Measurements from ENCODE around the gene HPD. TPM values are rescaled to one million over a fixed set of nuclear protein-coding genes. Genes with fewer than 3 reads are reported as not detected.
A peak's percentile ranks its signal among the peaks of the same experiment; 100 is the strongest.

The HPD gene
- total RNA-seq, 1 experiment from 2014 or later = not detected

DNA sequence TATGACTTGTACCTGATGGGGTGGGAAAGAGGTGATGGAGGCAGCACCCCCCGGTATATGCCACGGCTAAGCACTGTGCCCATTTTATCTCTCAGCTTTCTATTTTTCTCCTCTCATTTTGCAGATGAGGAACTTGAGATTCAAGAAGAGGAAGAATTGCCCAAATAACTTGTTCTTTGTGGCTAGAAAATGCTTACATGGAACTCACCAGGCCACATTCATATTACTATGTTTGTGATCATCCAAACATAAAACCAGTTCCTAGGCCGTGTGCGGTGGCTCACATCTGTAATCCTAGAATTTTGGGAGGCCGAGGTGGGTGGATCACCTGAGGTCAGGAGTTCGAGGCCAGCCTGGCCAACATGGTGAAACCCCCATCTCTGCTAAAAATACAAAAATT lies 15.4 kb upstream of the HPD start:
- Histone ChIP-seq H3K9me2 (replicated peaks; ENCODE audit: low read length) (no peaks in the 10 kb centered on the region), H3K27me3 (ENCODE audit: low read length) (no peaks in the 10 kb centered on the region), H3F3A (ENCODE audit: low read length, unreplicated experiment) (no peaks in the 10 kb centered on the region), H3K27ac (ENCODE audit: low read length) (no peak overlapping the region), H2AFZ (ENCODE audit: low read length) (no peak overlapping the region), H3K79me2 (ENCODE audit: low read length) (no peaks in the 10 kb centered on the region), H3K4me3 (ENCODE audit: low read length) (no peak overlapping the region), H3K9me3 (ENCODE audit: low read length) (no peaks in the 10 kb centered on the region), H3K4me2 (ENCODE audit: low read length) (no peak overlapping the region), H3K36me3 (ENCODE audit: low read depth, low read length) (no peaks in the 10 kb centered on the region), H3K4me1 (ENCODE audit: insufficient read depth, low read length) (peaks cover 6% of the 10 kb centered on the region; the same call in 1 of the 2 replicates), H4K20me1 (ENCODE audit: low read length) (no peaks in the 10 kb centered on the region), H3K9ac (ENCODE audit: low read length) (no peak overlapping the region)
- ChIA-PET CTCF (no interaction called here), POLR2A (ENCODE audit: unreplicated experiment) (no interaction called here)
- BruUV-seq (replicated peaks) = no TSS peak
- intact Hi-C loops (cut with micrococcal nuclease) = no loop called here
- DNase-seq (no peak), ATAC-seq (no peak)
- TF ChIP-seq, protein P1, sequence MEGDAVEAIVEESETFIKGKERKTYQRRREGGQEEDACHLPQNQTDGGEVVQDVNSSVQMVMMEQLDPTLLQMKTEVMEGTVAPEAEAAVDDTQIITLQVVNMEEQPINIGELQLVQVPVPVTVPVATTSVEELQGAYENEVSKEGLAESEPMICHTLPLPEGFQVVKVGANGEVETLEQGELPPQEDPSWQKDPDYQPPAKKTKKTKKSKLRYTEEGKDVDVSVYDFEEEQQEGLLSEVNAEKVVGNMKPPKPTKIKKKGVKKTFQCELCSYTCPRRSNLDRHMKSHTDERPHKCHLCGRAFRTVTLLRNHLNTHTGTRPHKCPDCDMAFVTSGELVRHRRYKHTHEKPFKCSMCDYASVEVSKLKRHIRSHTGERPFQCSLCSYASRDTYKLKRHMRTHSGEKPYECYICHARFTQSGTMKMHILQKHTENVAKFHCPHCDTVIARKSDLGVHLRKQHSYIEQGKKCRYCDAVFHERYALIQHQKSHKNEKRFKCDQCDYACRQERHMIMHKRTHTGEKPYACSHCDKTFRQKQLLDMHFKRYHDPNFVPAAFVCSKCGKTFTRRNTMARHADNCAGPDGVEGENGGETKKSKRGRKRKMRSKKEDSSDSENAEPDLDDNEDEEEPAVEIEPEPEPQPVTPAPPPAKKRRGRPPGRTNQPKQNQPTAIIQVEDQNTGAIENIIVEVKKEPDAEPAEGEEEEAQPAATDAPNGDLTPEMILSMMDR (conservative IDR thresholded peaks at IDR 0.05; ENCODE audit: low read depth, low read length) = no peak
- no peak for TF ChIP-seq EZH2 (IDR thresholded peaks at IDR 0.05; ENCODE audit: low read length, unreplicated experiment)
- TF ChIP-seq EZH2phosphoT487 (IDR thresholded peaks at IDR 0.05; ENCODE audit: borderline replicate concordance, low read length) = no peak

DNA sequence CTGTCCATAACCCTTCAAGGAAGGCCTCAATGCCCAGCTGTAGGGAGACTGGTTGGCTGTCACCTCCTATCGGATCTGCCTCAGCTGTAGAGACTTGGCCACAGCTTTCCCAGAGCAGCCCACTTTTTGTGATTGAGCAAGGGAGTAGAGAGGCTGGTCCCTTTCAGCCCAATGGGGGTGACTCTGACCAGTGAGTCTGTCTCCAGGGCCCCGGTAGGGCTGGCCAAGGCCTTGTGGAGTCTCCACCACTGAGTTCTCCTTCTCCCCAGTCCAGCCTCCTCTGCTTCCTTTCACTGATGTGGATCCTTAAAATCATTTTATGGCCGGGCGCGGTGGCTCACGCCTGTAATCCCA lies 14.5 kb upstream of the HPD start:
- BruUV-seq (replicated peaks) = no TSS peak
- H2AFZ ChIP-seq (ENCODE audit: low read length) = no peak overlapping the region
- H3K9me2 ChIP-seq (replicated peaks; ENCODE audit: low read length) = no peaks in the 10 kb centered on the region
- H3K27ac ChIP-seq (ENCODE audit: low read length) = no peak overlapping the region
- no peak for ATAC-seq
- ChIA-PET CTCF (interaction anchor here (0.6 kb wide), 1 partner anchor 395 kb away, joined by 3 read pairs; no protein-coding TSS in a partner anchor), POLR2A (ENCODE audit: unreplicated experiment) (interaction anchor here (0.5 kb wide), 2 partner anchors 39 to 89 kb away, joined by 3 read pairs; no protein-coding TSS in a partner anchor)
- DNase-seq = no peak
- H3K9me3 ChIP-seq (ENCODE audit: low read length) = no peaks in the 10 kb centered on the region
- no peak overlapping the region for H3K9ac ChIP-seq (ENCODE audit: low read length)
- no peaks in the 10 kb centered on the region for H4K20me1 ChIP-seq (ENCODE audit: low read length)
- H3K4me3 ChIP-seq (ENCODE audit: low read length) = no peak overlapping the region
- no peaks in the 10 kb centered on the region for H3F3A ChIP-seq (ENCODE audit: low read length, unreplicated experiment)
- H3K79me2 ChIP-seq (ENCODE audit: low read length) = no peaks in the 10 kb centered on the region
- intact Hi-C loops (cut with micrococcal nuclease) = no loop called here
- no peaks in the 10 kb centered on the region for H3K27me3 ChIP-seq (ENCODE audit: low read length)
- no peaks in the 10 kb centered on the region for H3K36me3 ChIP-seq (ENCODE audit: low read depth, low read length)
- H3K4me2 ChIP-seq (ENCODE audit: low read length) = no peak overlapping the region
- peaks cover 6% of the 10 kb centered on the region; the same call in 1 of the 2 replicates for H3K4me1 ChIP-seq (ENCODE audit: insufficient read depth, low read length)
- no peak for TF ChIP-seq EZH2 (IDR thresholded peaks at IDR 0.05; ENCODE audit: low read length, unreplicated experiment)
- TF ChIP-seq, protein P1 (conservative IDR thresholded peaks at IDR 0.05; ENCODE audit: low read depth, low read length) = no peak
- TF ChIP-seq EZH2phosphoT487 (IDR thresholded peaks at IDR 0.05; ENCODE audit: borderline replicate concordance, low read length) = no peak

DNA sequence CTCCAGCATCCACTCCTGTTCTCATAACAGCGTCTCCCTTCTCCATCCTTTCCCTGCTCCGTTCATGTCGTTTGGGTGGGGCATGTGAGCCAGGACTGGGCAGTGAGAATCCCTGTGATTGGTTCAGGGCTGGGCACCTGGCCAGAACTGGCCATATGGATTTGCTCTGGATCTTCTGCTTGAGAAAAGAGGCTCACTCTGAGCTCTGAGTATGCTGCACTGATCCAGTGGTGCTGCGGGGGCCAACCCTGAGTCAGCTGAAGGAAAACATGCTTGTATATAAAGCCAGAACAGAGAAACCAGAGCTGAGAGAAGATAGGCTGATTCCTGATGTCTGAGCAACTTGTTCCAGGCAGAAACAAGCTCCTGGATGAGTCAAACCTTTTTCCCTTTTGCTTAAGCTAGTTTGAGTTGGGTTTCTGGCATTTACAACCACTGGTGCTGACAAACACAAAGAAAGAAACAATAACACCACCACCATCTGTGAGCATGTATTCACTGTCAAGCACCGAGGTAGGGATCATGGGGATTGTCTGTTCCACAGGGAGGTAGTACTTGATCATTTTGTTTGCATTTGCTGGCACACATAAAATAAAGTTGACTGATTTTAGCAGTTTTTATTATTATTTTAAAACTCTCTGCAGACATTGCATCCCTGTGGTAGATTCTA lies 14.0 kb upstream of the HPD start:
- Histone ChIP-seq H3K9ac (ENCODE audit: low read length) (no peak overlapping the region), H3K4me1 (ENCODE audit: insufficient read depth, low read length) (peaks cover 2% of the 10 kb centered on the region; the same call in 1 of the 2 replicates), H3K4me2 (ENCODE audit: low read length) (no peak overlapping the region), H4K20me1 (ENCODE audit: low read length) (no peaks in the 10 kb centered on the region), H3K9me2 (replicated peaks; ENCODE audit: low read length) (no peaks in the 10 kb centered on the region), H3K27ac (ENCODE audit: low read length) (no peak overlapping the region), H2AFZ (ENCODE audit: low read length) (no peak overlapping the region), H3K79me2 (ENCODE audit: low read length) (no peaks in the 10 kb centered on the region), H3K27me3 (ENCODE audit: low read length) (no peaks in the 10 kb centered on the region), H3K4me3 (ENCODE audit: low read length) (no peak overlapping the region), H3F3A (ENCODE audit: low read length, unreplicated experiment) (no peaks in the 10 kb centered on the region), H3K36me3 (ENCODE audit: low read depth, low read length) (no peaks in the 10 kb centered on the region), H3K9me3 (ENCODE audit: low read length) (no peaks in the 10 kb centered on the region)
- ChIA-PET POLR2A (ENCODE audit: unreplicated experiment) (interaction anchor here (0.5 kb wide), 2 partner anchors 39 to 88 kb away, joined by 3 read pairs; no protein-coding TSS in a partner anchor), CTCF (interaction anchor here (0.6 kb wide), 1 partner anchor 394 kb away, joined by 3 read pairs; no protein-coding TSS in a partner anchor)
- ATAC-seq (peak; percentile 33), DNase-seq (peak; percentile 36)
- TF ChIP-seq EZH2phosphoT487 (IDR thresholded peaks at IDR 0.05; ENCODE audit: borderline replicate concordance, low read length) = no peak
- TF ChIP-seq, protein P1 (conservative IDR thresholded peaks at IDR 0.05; ENCODE audit: low read depth, low read length) = no peak
- no peak for TF ChIP-seq EZH2 (IDR thresholded peaks at IDR 0.05; ENCODE audit: low read length, unreplicated experiment)
- no TSS peak for BruUV-seq (replicated peaks)
- intact Hi-C loops (cut with micrococcal nuclease) = no loop called here
